GM12878 (cell line): ENCODE data around the gene CASK. TPM values are rescaled to one million over a fixed set of nuclear protein-coding genes. Genes with fewer than 3 reads are reported as not detected.

ENCODE experiments used
- ATAC-seq: fragments of 200-7000 bp; cut with Tn5 transposase; 3 replicates; pipeline ENCODE4 v1.9.1; 2020; ENCODE audit warnings: mild to moderate bottlenecking, moderate library complexity
- BruUV-seq: library from RNA; stranded (reverse); fragments of 400-500 nt; replicated peaks from 2 replicates; lab custom pipeline; 2021; lab: Mats Ljungman, UMichigan
- CTCF ChIA-PET: fragments of 300-600 bp; sonication (Branson Sonifier 250); formaldehyde crosslinking; extraction: SDS; loops from one replicate; lab custom pipeline; 2021; ENCODE audit warnings: inconsistent platforms; lab: Yijun Ruan, JAX
- POLR2A ChIA-PET: fragments of 350-600 bp; formaldehyde crosslinking; extraction: SDS; loops from one replicate; lab custom pipeline; 2021; ENCODE audit warnings: inconsistent platforms; lab: Charles Lee
- RAD21 ChIA-PET: fragments of 300-600 bp; sonication (Branson Sonifier 250); formaldehyde crosslinking; loops from one replicate; lab custom pipeline; 2023; ENCODE audit warnings: antibody characterized with exemption; ENCODE audit not compliant: unreplicated experiment; lab: Charles Lee
- SMC1A ChIA-PET: fragments of 300-600 bp; sonication (Branson Sonifier 250); formaldehyde crosslinking; loops from one replicate; lab custom pipeline; 2023; ENCODE audit not compliant: unreplicated experiment, uncharacterized antibody; lab: Charles Lee
- DNase-seq: peaks from one replicate; pipeline ENCODE4 v3.0.0-alpha.2; 2011; ENCODE audit warnings: low read depth, low spot score
- FAIRE-seq: peaks from 3 replicates; lab custom pipeline; 2011; peaks lifted over from hg19 to GRCh38; lab: Jason Lieb, UNC
- H2AFZ ChIP-seq: 2 replicates; pipeline ENCODE4 v1.6.0; 2011; ENCODE audit warnings: low read depth, low read length, control low read depth; ENCODE audit not compliant: control insufficient read depth
- H3K27ac ChIP-seq: 2 replicates; pipeline ENCODE4 v1.5.1; 2011; ENCODE audit warnings: control low read depth; ENCODE audit not compliant: control insufficient read depth, insufficient read depth
- H3K27me3 ChIP-seq, 2 experiments: replicated peaks in 1 of 2; 2 replicates each; pipeline versions ENCODE4 v1.6.0 to v1.6.1; 2011; ENCODE audit warnings: low read length in 1 of 2; ENCODE audit not compliant: control insufficient read depth in 2 of 2, insufficient read depth in 2 of 2
- H3K36me3 ChIP-seq, 2 experiments: 2 replicates each; pipeline ENCODE4 v1.5.1; 2011; ENCODE audit warnings: low read length in 1 of 2; ENCODE audit not compliant: control insufficient read depth in 2 of 2, insufficient read depth in 2 of 2
- H3K4me1 ChIP-seq: 2 replicates; pipeline ENCODE4 v1.6.1; 2011; ENCODE audit warnings: mild to moderate bottlenecking, low read length, moderate library complexity, mixed read lengths; ENCODE audit not compliant: control insufficient read depth, insufficient read depth
- H3K4me2 ChIP-seq: 2 replicates; pipeline ENCODE4 v1.6.0; 2011; ENCODE audit warnings: control low read depth; ENCODE audit not compliant: control insufficient read depth, insufficient read depth
- H3K4me3 ChIP-seq: fragments of 200-600 bp; sonication (generic); 2 replicates; pipeline ENCODE4 v1.5.1; 2016
- H3K79me2 ChIP-seq: 2 replicates; pipeline ENCODE4 v1.6.0; 2011; ENCODE audit warnings: low read length; ENCODE audit not compliant: control insufficient read depth, insufficient read depth
- H3K9ac ChIP-seq: 2 replicates; pipeline ENCODE4 v1.8.0; 2011; ENCODE audit warnings: low read length, control low read depth, mixed read lengths; ENCODE audit not compliant: control insufficient read depth, insufficient read depth
- H3K9me3 ChIP-seq: replicated peaks from 3 replicates; pipeline ENCODE4 v1.5.1; 2011; ENCODE audit warnings: mild to moderate bottlenecking, low read length; ENCODE audit not compliant: control insufficient read depth, insufficient read depth
- H4K20me1 ChIP-seq: 2 replicates; pipeline ENCODE4 v1.6.0; 2011; ENCODE audit not compliant: control insufficient read depth, insufficient read depth
- BCL3 ChIP-seq: IDR thresholded peaks from 2 replicates; pipeline ENCODE4 v1.6.1; 2011; ENCODE audit warnings: borderline replicate concordance, low read depth, mild to moderate bottlenecking, moderate library complexity, low read length; ENCODE audit not compliant: insufficient read depth, poor library complexity, severe bottlenecking
- CHD4 ChIP-seq: fragments of 200-600 bp; sonication (generic); IDR thresholded peaks from 2 replicates; pipeline ENCODE4 v1.6.1; 2016; ENCODE audit warnings: mild to moderate bottlenecking
- HCFC1 ChIP-seq: fragments of 150-350 bp; IDR thresholded peaks from 2 replicates; pipeline ENCODE4 v1.6.1; 2014; ENCODE audit warnings: low read length
- HSF1 ChIP-seq: fragments of 150-350 bp; IDR thresholded peaks from 2 replicates; pipeline ENCODE4 v1.6.1; 2014; ENCODE audit warnings: mild to moderate bottlenecking, low read depth, low read length
- LARP7 ChIP-seq: fragments of 450-650 bp; IDR thresholded peaks from 2 replicates; pipeline ENCODE4 v1.6.1; 2017; ENCODE audit warnings: mild to moderate bottlenecking
- MYC ChIP-seq: IDR thresholded peaks from 2 replicates; pipeline ENCODE4 v1.6.1; 2011; ENCODE audit warnings: mild to moderate bottlenecking, low read length, moderate library complexity, inconsistent platforms; ENCODE audit not compliant: insufficient read depth, insufficient replicate concordance, insufficient read length, severe bottlenecking
- NFXL1 ChIP-seq: fragments of 450-650 bp; IDR thresholded peaks from 2 replicates; pipeline ENCODE4 v1.6.1; 2017; ENCODE audit warnings: antibody characterized with exemption, mild to moderate bottlenecking, borderline replicate concordance
- POLR2AphosphoS2 ChIP-seq: IDR thresholded peaks from 2 replicates; pipeline ENCODE4 v1.6.1; 2011; ENCODE audit warnings: low read depth, mild to moderate bottlenecking, low read length, improper control_type of control experiment, moderate library complexity
- SMAD1 ChIP-seq: fragments of 450-650 bp; IDR thresholded peaks from 2 replicates; pipeline ENCODE4 v1.6.1; 2018; ENCODE audit warnings: mild to moderate bottlenecking, low read depth; ENCODE audit not compliant: partially characterized antibody
- SREBF1 ChIP-seq: IDR thresholded peaks from 2 replicates; pipeline ENCODE4 v1.6.1; 2012; ENCODE audit warnings: mild to moderate bottlenecking, low read length
- TARDBP ChIP-seq: IDR thresholded peaks from 2 replicates; pipeline ENCODE4 v1.6.1; 2016; ENCODE audit warnings: borderline replicate concordance
- ZBTB33 ChIP-seq: fragments of 450-650 bp; IDR thresholded peaks from 2 replicates; pipeline ENCODE4 v1.6.1; 2017; ENCODE audit warnings: mild to moderate bottlenecking
- ZNF274 ChIP-seq: IDR thresholded peaks from one replicate; pipeline ENCODE4 v1.8.0; 2011; ENCODE audit not compliant: insufficient read length, insufficient read depth
- WGBS: methylation state at CpG from one replicate; pipeline ENCODE4 v1.1.6; 2016; ENCODE audit warnings: low lambda C conversion rate; ENCODE audit not compliant: insufficient replicate concordance, insufficient coverage; ENCODE audit errors: missing lambda C conversion rate; 5-methylcytosine and 5-hydroxymethylcytosine counted together
- in situ Hi-C: fragments of 300-500 bp; cut with MboI; formaldehyde crosslinking; loops from 9 replicates; pipeline ENCODE4 v1.14.3; 2018; ENCODE audit warnings: mixed read lengths
- intact Hi-C: fragments of 100-400 bp; cut with micrococcal nuclease; formaldehyde crosslinking; loops from one replicate; pipeline ENCODE4 v1.14.2; 2022; ENCODE audit not compliant: unreplicated experiment
- polyA plus RNA-seq, 11 experiments: library from polyadenylated mRNA; depleted of rRNA in 4 of 11; unstranded in 6 of 11; stranded (reverse) in 5 of 11; fragments of >200 nt; fragmentation: Nextera tagmentation in 4 of 11; fragmentation: Illumina TruSeq in 1 of 11; extraction: Ambion mirVana in 4 of 11; extraction: Trizol in 1 of 11; gene quantifications; 1 replicate in 1 of 11; 2 replicates in 10 of 11; pipeline versions ENCODE4 v1.2.1 to v1.2.3, GENCODE V29; 2011 to 2016; ENCODE audit warnings: inconsistent platforms in 2 of 11, missing spikeins in 2 of 11, low read depth in 1 of 11
- total RNA-seq, 4 experiments: library from RNA; depleted of rRNA in 3 of 4; stranded (reverse); fragments of >200 nt in 3 of 4; fragmentation: Illumina TruSeq in 1 of 4; extraction: Trizol in 1 of 4; gene quantifications; 2 replicates each; pipeline versions ENCODE4 v1.2.1 to v1.2.3, GENCODE V29; 2013 to 2021
- TF ChIP-seq, protein P1 (sequence below): IDR thresholded peaks from 2 replicates; pipeline ENCODE4 v1.6.1; 2012; ENCODE audit warnings: low read depth, low read length, improper control_type of control experiment

The CASK gene
- total and polyA plus RNA-seq, 10 of the 15 experiments (the other 5 are each of a cell fraction or from before 2014, with no cell fraction given), result 0.60 to 45.9 (median 4.8) TPM

GRCh38 chrX:41825796-41826195 is 97.6 kb downstream of the CASK start:
- no peaks in the 10 kb centered on the region for H4K20me1 ChIP-seq
- DNase-seq (no peak), FAIRE-seq (no peak), ATAC-seq (no peak)
- H3K9ac ChIP-seq, result no peak overlapping the region
- H3K4me1 ChIP-seq, result no peaks in the 10 kb centered on the region
- no peak overlapping the region for H3K4me3 ChIP-seq
- BruUV-seq, result no TSS peak
- RAD21 ChIA-PET, result no interaction called here
- H3K27me3 ChIP-seq, result no peaks in the 10 kb centered on the region
- no peaks in the 10 kb centered on the region for H3K36me3 ChIP-seq
- SMC1A ChIA-PET, result no interaction called here
- in situ Hi-C loops, result no loop called here
- POLR2A ChIA-PET, result no interaction called here
- TF ChIP-seq, protein P1, sequence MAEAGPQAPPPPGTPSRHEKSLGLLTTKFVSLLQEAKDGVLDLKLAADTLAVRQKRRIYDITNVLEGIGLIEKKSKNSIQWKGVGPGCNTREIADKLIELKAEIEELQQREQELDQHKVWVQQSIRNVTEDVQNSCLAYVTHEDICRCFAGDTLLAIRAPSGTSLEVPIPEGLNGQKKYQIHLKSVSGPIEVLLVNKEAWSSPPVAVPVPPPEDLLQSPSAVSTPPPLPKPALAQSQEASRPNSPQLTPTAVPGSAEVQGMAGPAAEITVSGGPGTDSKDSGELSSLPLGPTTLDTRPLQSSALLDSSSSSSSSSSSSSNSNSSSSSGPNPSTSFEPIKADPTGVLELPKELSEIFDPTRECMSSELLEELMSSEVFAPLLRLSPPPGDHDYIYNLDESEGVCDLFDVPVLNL, result no peak
- TF ChIP-seq TARDBP, result no peak
- no peak for TF ChIP-seq SREBF1
- no peak for TF ChIP-seq POLR2AphosphoS2
- no peak for TF ChIP-seq HCFC1
- no peak for TF ChIP-seq ZBTB33
- TF ChIP-seq CHD4, result no peak
- no peak for TF ChIP-seq LARP7
- TF ChIP-seq NFXL1, result no peak
- TF ChIP-seq HSF1, result no peak
- TF ChIP-seq SMAD1, result no peak
- TF ChIP-seq MYC, result no peak
- TF ChIP-seq BCL3, result no peak
- TF ChIP-seq ZNF274, result no peak
- H3K79me2 ChIP-seq, result no peaks in the 10 kb centered on the region
- no peak overlapping the region for H2AFZ ChIP-seq
- no peak overlapping the region for H3K27ac ChIP-seq
- H3K9me3 ChIP-seq, result no peaks in the 10 kb centered on the region
- intact Hi-C loops, result no loop called here
- H3K4me2 ChIP-seq, result no peak overlapping the region
- CTCF ChIA-PET, result no interaction called here
- WGBS, result 12% methylated on average over 2 of the region's 2 CpGs
